Activated gamma-delta T cell (primary cell): ENCODE results near the gene LILRA6.
"Not testable (repeated sequence)": the region's sequence is repeated elsewhere in the genome, so short reads cannot be mapped to it uniquely, and the experiment has no call there.

ENCODE experiments used
- DNase-seq: peaks from one replicate; lab custom pipeline; 2025; lab: John Stamatoyannopoulos, UW

The LILRA6 gene

GRCh38 chr19:54262470-54262869 lies 19.9 kb upstream of the LILRA6 start:
- no peak for DNase-seq

- DNase-seq, result no peak
Measured at GRCh38 chr19:54262066-54262465, 19.5 kb upstream of the LILRA6 start.

GRCh38 chr19:54257116-54257480 lies 14.5 kb upstream of the LILRA6 start, which contains the start of gene LILRB5:
Gene LILRB5, minus strand, starts transcription at chr19:54257273. Its CDS starts 80 bp downstream, at chr19:54257193.
- DNase-seq, result no peak

- DNase-seq, result no peak
Measured at GRCh38 chr19:54256250-54257115, 13.9 kb upstream of the LILRA6 start.

GRCh38 chr19:54255105-54255775 lies 12.7 kb upstream of the LILRA6 start:
- DNase-seq, result no peak

- DNase-seq, result no peak
Measured at GRCh38 chr19:54254195-54254906, 11.8 kb upstream of the LILRA6 start.

GRCh38 chr19:54253331-54254194 lies 11.0 kb upstream of the LILRA6 start:
- no peak for DNase-seq

- DNase-seq, result no peak
Measured at GRCh38 chr19:54252845-54253244, 10.3 kb upstream of the LILRA6 start.

GRCh38 chr19:54252243-54252642 lies 9.7 kb upstream of the LILRA6 start:
- no peak for DNase-seq

GRCh38 chr19:54248016-54248601 lies 5.5 kb upstream of the LILRA6 start:
- no peak for DNase-seq

- no peak for DNase-seq
Measured at GRCh38 chr19:54247106-54247930, 4.7 kb upstream of the LILRA6 start.

- no peak for DNase-seq
Measured at GRCh38 chr19:54245936-54246335, 3.3 kb upstream of the LILRA6 start.

- DNase-seq, result not testable (repeated sequence)
Measured at GRCh38 chr19:54243809-54244208, 1.2 kb upstream of the LILRA6 start.

- not testable (repeated sequence) for DNase-seq
Measured at GRCh38 chr19:54242234-54242633, 356 bp downstream of the LILRA6 start.

GRCh38 chr19:54240372-54241336 lies 1.9 kb downstream of the LILRA6 start:
- DNase-seq, result not testable (repeated sequence)

- DNase-seq, result not testable (repeated sequence)
Measured at GRCh38 chr19:54239491-54240371, 2.9 kb downstream of the LILRA6 start.

GRCh38 chr19:54233941-54234340 lies 8.6 kb downstream of the LILRA6 start:
- DNase-seq, result no peak
